Fibroblast of skin of left quadriceps (primary cell): ENCODE measurements around the gene CCDC88B.

Source experiments
- DNase-seq, 2 experiments: peaks; one replicate each; pipeline ENCODE4 v3.0.0-alpha.2; 2013; ENCODE audit warnings: low read depth in 2 of 2

The CCDC88B gene

GRCh38 chr11:64382586-64382985 lies 42.6 kb downstream of the CCDC88B start:
- no peak for DNase-seq

- DNase-seq, result no peak
These were observed 43.6 kb downstream of the CCDC88B start for GRCh38 chr11:64383580-64383979.

GRCh38 chr11:64384028-64384737 lies 44.2 kb downstream of the CCDC88B start:
- no peak for DNase-seq

DNA sequence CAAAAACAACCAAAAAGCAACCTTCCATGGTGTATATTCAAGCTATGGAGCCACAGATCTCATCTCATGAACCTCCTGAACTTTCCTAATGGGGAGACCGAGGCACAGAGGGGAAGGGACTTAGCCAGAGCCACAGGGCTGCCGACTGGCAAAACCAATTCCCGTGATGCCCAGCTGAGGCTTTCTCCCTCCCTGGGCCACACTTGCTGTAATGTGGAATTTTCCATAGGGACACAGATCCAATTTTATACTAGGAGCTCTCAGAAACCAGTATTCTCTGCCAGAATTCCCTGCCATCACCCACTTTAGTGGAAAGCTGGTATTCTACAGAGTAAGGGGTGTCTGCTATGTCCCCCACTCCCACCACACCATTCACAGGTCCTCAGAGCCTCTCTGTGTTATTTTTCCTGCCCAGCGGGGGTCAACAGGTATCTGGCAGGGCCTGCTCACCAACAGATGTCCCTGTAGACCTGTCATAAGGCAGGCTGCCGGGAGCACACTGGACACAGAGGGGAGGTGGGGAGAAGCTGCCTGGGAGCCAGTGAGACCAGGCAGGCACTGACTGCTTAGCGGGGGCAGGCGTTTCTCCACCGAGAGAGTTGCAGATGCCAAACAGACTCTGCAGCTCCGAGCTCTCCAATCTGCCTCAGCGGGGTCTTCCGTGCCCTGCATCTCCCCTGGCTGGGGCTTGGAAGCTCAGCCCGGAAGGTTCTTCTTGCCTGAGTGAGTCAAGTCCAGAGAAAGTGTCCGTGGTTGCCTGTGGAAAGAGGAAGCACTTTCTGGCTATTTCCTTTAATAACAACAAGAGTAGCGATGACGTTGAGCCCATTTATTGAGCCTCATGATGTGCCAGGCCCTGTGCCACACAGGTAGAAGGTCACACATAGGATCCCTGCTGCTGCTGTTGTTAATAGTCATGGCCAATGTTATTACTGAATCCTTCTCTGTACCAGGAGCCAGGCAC lies 45.3 kb downstream of the CCDC88B start:
- DNase-seq, result no peak

GRCh38 chr11:64385945-64386704 lies 46.1 kb downstream of the CCDC88B start:
- no peak for DNase-seq

- DNase-seq, result no peak
These were observed 47.9 kb downstream of the CCDC88B start for GRCh38 chr11:64387916-64388315.

DNA sequence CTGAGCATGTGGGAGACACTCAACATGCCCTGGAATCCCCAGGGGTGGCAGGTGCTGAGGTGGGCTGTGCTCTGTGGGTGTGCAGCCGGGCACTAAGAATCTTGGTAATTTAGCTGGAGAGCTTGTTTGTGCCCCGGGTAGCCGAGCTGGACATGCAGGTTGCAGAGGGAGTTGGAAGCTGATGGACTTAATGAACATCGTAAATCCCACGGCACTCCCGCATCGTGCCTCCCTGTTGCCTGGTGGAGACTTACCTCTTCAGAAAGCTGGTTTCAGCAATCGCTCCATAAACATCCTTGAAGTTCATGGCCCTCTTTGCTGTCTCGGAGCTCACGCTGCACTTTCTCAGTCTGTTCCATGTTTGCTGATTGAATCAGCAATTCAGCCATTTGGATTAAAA lies 48.9 kb downstream of the CCDC88B start:
- no peak for DNase-seq

- DNase-seq, result no peak
These were observed 49.8 kb downstream of the CCDC88B start for GRCh38 chr11:64389851-64390250.

- DNase-seq, result no peak
These were observed 50.6 kb downstream of the CCDC88B start for GRCh38 chr11:64390558-64390957.

GRCh38 chr11:64391839-64392238 lies 51.8 kb downstream of the CCDC88B start:
- no peak for DNase-seq

GRCh38 chr11:64395545-64396078 lies 55.6 kb downstream of the CCDC88B start:
- DNase-seq, result no peak

DNA sequence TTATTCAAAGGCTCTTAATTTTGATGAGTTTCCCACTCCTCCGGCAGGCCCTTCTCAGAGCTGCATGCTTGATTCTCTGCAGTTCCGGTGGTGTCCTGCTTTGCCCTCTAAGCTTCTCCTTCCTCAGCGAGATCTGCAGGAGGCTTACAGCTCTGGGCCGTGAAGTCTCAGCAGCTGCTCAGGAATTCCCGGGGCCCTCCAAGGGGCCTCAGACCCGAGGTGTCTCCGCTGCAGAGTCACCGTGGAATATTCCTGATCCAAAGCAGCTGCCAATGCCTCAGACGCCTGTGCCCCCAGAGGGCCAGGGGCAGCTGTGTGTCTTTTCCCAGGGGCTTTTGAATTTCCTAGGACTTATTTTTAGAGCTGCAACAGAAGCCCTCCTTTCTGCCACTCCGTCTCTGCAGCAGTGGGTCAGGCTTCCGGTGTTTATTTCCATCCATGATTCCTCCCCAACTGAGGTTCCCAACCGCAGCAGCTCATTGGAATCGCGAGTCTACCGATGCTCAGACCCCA lies 56.1 kb downstream of the CCDC88B start:
- DNase-seq, result no peak

GRCh38 chr11:64400102-64400501 lies 60.1 kb downstream of the CCDC88B start:
- DNase-seq, result no peak

DNA sequence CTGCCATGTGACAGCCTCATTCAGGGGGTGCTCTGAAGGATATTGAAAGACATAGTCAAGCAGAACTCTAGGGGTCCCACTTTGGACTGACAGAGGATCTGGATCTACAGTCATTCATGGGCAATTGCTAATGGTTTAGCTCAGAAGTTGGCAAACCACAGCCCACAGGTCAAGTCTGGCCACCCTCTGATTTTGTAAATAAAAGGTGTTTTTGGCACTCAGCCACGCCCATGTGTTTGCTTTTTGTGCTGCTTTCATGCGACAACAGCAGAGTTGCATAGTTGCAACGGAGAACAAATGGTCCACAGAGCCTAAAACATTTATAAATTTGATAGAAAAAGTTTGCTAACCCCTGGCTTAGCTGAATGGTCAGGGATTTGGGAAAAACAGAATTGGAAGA lies 60.7 kb downstream of the CCDC88B start:
- DNase-seq, result no peak

DNA sequence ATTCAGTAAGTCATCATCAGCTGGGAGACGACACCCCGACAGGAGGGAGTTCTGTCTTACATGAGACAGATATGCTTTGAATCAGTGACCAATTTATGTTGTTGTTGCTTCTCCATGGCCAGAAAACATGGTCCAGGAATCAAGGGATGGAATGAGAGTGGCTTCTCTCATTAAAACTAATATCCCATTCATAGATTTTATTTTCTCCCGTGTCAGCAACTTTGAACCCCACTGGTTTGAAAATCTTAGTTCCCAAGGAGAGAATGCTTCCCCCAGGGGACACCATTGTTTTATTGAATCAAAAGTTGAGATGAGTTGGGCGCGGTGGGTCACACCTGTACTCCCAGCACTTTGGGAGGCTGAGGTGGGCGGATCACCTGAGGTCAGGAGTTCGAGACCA lies 61.8 kb downstream of the CCDC88B start:
- no peak for DNase-seq

GRCh38 chr11:64403106-64403505 lies 63.1 kb downstream of the CCDC88B start:
- DNase-seq, result no peak

GRCh38 chr11:64406221-64406946 lies 66.4 kb downstream of the CCDC88B start:
- DNase-seq, result no peak
